GM12878 (cell line): ENCODE results near the gene HSD11B1L. TPM values are rescaled to one million over a fixed set of nuclear protein-coding genes. Genes with fewer than 3 reads are reported as not detected.

Experiments used
- BHLHE40 ChIP-seq, 2 experiments: fragments of 450-650 bp in 1 of 2; IDR thresholded peaks; 2 replicates each; pipeline ENCODE4 v1.6.1; 2011 to 2017; ENCODE audit warnings: low read depth in 2 of 2, borderline replicate concordance in 1 of 2, improper control_type of control experiment in 1 of 2, low read length in 1 of 2, mild to moderate bottlenecking in 1 of 2
- HDGF ChIP-seq: fragments of 450-650 bp; IDR thresholded peaks from 2 replicates; pipeline ENCODE4 v1.6.1; 2016; ENCODE audit warnings: antibody characterized with exemption
- KLF5 ChIP-seq: fragments of 450-650 bp; IDR thresholded peaks from 2 replicates; pipeline ENCODE4 v1.6.1; 2014; ENCODE audit warnings: mild to moderate bottlenecking; ENCODE audit not compliant: partially characterized antibody
- MEF2A ChIP-seq: IDR thresholded peaks from 2 replicates; pipeline ENCODE4 v1.6.1; 2011; ENCODE audit warnings: low read depth, mild to moderate bottlenecking, low read length, moderate library complexity; ENCODE audit not compliant: insufficient read depth
- MEF2B ChIP-seq: fragments of 450-650 bp; IDR thresholded peaks from 2 replicates; pipeline ENCODE4 v1.6.1; 2018; ENCODE audit warnings: mild to moderate bottlenecking, moderate library complexity; ENCODE audit not compliant: partially characterized antibody, poor library complexity, severe bottlenecking
- MXI1 ChIP-seq: fragments of 150-350 bp; IDR thresholded peaks from 2 replicates; pipeline ENCODE4 v1.6.1; 2011; ENCODE audit warnings: low read depth, mild to moderate bottlenecking, inconsistent platforms, low read length, improper control_type of control experiment
- POLR2AphosphoS2 ChIP-seq: IDR thresholded peaks from 2 replicates; pipeline ENCODE4 v1.6.1; 2011; ENCODE audit warnings: low read depth, mild to moderate bottlenecking, low read length, improper control_type of control experiment, moderate library complexity
- POU2F2 ChIP-seq: IDR thresholded peaks from 3 replicates; pipeline ENCODE4 v1.6.1; 2011; ENCODE audit warnings: low read depth, mild to moderate bottlenecking, low read length, borderline replicate concordance
- RELA ChIP-seq: fragments of 450-650 bp; IDR thresholded peaks from 2 replicates; pipeline ENCODE4 v1.8.0; 2014; ENCODE audit warnings: borderline replicate concordance; ENCODE audit not compliant: partially characterized antibody
- RUNX3 ChIP-seq: IDR thresholded peaks from 2 replicates; pipeline ENCODE4 v1.6.1; 2012; ENCODE audit warnings: low read length, inconsistent platforms
- SMAD1 ChIP-seq: fragments of 450-650 bp; IDR thresholded peaks from 2 replicates; pipeline ENCODE4 v1.6.1; 2018; ENCODE audit warnings: mild to moderate bottlenecking, low read depth; ENCODE audit not compliant: partially characterized antibody
- SUPT20H ChIP-seq: IDR thresholded peaks from 2 replicates; pipeline ENCODE4 v1.6.1; 2011; ENCODE audit warnings: low read depth, mild to moderate bottlenecking, low read length, moderate library complexity, borderline replicate concordance; ENCODE audit not compliant: control insufficient read depth
- polyA plus RNA-seq, 11 experiments: library from polyadenylated mRNA; depleted of rRNA in 4 of 11; unstranded in 6 of 11; stranded (reverse) in 5 of 11; fragments of >200 nt; fragmentation: Nextera tagmentation in 4 of 11; fragmentation: Illumina TruSeq in 1 of 11; extraction: Ambion mirVana in 4 of 11; extraction: Trizol in 1 of 11; gene quantifications; 1 replicate in 1 of 11; 2 replicates in 10 of 11; pipeline versions ENCODE4 v1.2.1 to v1.2.3, GENCODE V29; 2011 to 2016; ENCODE audit warnings: inconsistent platforms in 2 of 11, missing spikeins in 2 of 11, low read depth in 1 of 11
- total RNA-seq, 4 experiments: library from RNA; depleted of rRNA in 3 of 4; stranded (reverse); fragments of >200 nt in 3 of 4; fragmentation: Illumina TruSeq in 1 of 4; extraction: Trizol in 1 of 4; gene quantifications; 2 replicates each; pipeline versions ENCODE4 v1.2.1 to v1.2.3, GENCODE V29; 2013 to 2021
- TF ChIP-seq, protein P1 (sequence below): fragments of 450-650 bp; IDR thresholded peaks from 2 replicates; pipeline ENCODE4 v1.6.1; 2016; ENCODE audit warnings: mild to moderate bottlenecking, moderate library complexity, borderline replicate concordance
- TF ChIP-seq, protein P2 (sequence below): IDR thresholded peaks from 2 replicates; pipeline ENCODE4 v1.6.1; 2011; ENCODE audit warnings: low read depth, low read length, improper control_type of control experiment, borderline replicate concordance
- TF ChIP-seq, protein P3 (sequence below): IDR thresholded peaks from 2 replicates; pipeline ENCODE4 v1.6.1; 2011; ENCODE audit warnings: low read depth, mild to moderate bottlenecking, low read length, moderate library complexity, borderline replicate concordance; ENCODE audit errors: extremely low read depth
- TF ChIP-seq, protein P4 (sequence below): fragments of 450-650 bp; IDR thresholded peaks from 2 replicates; pipeline ENCODE4 v1.6.1; 2017; ENCODE audit warnings: low read depth, mild to moderate bottlenecking, moderate library complexity
- TF ChIP-seq, protein P5 (sequence below): IDR thresholded peaks from 2 replicates; pipeline ENCODE4 v1.6.1; 2011; ENCODE audit warnings: mild to moderate bottlenecking, low read depth, low read length, moderate library complexity; ENCODE audit not compliant: insufficient replicate concordance

The HSD11B1L gene
- total and polyA plus RNA-seq, 10 of the 15 experiments (the other 5 are each of a cell fraction or from before 2014, with no cell fraction given), result 0.29 to 1.8 (median 1.1) TPM; not detected in 1

DNA sequence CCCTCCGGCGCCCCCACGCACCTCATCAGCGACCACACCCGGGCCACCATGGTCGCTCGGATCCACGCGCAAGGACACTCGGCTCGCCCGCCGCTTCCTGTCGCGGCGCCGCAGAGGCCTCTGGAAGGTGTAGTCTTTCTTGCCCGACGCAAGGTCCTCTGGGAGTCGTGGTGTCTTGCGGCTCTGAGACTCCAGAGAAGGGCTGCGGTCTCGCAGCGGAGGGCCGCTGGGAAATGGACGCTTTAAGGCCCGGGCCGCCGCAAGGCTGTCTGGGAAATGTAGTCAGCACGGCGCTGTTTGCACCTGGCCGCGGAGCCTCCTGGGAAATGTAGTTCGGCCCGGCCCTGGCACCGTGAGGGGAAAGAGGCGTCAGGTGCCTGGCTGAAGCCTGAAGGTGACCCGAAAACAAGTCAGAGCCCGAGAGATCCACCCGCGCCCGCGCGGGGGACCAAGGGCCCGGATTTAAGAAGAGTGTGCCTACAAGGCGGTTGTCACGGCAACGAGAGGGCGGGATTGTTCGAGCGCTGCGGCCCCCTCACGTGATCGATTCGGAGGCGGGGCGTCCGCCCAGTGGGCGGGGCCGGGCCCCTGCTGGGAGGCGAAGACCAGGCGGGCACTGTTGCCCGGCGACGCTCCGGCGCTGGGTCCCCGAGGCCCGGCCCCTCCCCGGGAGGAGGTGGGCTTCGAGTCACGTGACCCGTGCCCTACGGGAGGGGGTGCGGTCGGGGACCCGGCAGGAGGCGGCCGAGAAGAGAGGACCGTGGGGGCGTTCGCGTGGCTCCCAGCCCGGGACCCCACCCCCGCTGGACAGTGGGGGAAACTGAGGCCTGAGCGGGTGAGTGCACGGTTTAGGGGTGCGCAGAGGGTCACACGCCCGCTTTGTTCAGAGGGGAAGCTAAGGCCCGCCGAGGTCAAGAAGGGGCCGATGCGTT, at the start of gene HSD11B1L, which contains the start of gene MICOS13 (continued):
- TF ChIP-seq RELA (peak; percentile 14), POU2F2 (0 out of 3 replicates have a peak, but pooled peaks have one; percentile 59), MXI1 (peak; percentile 68), SMAD1 (peak; percentile 3), KLF5 (peak; percentile 91), RUNX3 (peak; percentile 94), POLR2AphosphoS2 (peak; percentile 84; the same call in 1 of the 2 replicates), BHLHE40 (IDR thresholded peaks at IDR 0.05; ENCODE audit: borderline replicate concordance in 1 of 2, low read depth in 2 of 2, low read length in 1 of 2) (peak; percentile 82 to 97), MEF2B (peak; percentile 68), MEF2A (peak; percentile 57; the same call in 1 of the 2 replicates), HDGF (peak; percentile 86), SUPT20H (no peak)
- TF ChIP-seq, protein P1, sequence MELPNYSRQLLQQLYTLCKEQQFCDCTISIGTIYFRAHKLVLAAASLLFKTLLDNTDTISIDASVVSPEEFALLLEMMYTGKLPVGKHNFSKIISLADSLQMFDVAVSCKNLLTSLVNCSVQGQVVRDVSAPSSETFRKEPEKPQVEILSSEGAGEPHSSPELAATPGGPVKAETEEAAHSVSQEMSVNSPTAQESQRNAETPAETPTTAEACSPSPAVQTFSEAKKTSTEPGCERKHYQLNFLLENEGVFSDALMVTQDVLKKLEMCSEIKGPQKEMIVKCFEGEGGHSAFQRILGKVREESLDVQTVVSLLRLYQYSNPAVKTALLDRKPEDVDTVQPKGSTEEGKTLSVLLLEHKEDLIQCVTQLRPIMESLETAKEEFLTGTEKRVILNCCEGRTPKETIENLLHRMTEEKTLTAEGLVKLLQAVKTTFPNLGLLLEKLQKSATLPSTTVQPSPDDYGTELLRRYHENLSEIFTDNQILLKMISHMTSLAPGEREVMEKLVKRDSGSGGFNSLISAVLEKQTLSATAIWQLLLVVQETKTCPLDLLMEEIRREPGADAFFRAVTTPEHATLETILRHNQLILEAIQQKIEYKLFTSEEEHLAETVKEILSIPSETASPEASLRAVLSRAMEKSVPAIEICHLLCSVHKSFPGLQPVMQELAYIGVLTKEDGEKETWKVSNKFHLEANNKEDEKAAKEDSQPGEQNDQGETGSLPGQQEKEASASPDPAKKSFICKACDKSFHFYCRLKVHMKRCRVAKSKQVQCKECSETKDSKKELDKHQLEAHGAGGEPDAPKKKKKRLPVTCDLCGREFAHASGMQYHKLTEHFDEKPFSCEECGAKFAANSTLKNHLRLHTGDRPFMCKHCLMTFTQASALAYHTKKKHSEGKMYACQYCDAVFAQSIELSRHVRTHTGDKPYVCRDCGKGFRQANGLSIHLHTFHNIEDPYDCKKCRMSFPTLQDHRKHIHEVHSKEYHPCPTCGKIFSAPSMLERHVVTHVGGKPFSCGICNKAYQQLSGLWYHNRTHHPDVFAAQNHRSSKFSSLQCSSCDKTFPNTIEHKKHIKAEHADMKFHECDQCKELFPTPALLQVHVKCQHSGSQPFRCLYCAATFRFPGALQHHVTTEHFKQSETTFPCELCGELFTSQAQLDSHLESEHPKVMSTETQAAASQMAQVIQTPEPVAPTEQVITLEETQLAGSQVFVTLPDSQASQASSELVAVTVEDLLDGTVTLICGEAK, result peak; percentile 90
- TF ChIP-seq, protein P2, sequence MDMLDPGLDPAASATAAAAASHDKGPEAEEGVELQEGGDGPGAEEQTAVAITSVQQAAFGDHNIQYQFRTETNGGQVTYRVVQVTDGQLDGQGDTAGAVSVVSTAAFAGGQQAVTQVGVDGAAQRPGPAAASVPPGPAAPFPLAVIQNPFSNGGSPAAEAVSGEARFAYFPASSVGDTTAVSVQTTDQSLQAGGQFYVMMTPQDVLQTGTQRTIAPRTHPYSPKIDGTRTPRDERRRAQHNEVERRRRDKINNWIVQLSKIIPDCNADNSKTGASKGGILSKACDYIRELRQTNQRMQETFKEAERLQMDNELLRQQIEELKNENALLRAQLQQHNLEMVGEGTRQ, result peak; percentile 94
- TF ChIP-seq, protein P3, sequence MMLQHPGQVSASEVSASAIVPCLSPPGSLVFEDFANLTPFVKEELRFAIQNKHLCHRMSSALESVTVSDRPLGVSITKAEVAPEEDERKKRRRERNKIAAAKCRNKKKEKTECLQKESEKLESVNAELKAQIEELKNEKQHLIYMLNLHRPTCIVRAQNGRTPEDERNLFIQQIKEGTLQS, result peak; percentile 88
- TF ChIP-seq, protein P4, sequence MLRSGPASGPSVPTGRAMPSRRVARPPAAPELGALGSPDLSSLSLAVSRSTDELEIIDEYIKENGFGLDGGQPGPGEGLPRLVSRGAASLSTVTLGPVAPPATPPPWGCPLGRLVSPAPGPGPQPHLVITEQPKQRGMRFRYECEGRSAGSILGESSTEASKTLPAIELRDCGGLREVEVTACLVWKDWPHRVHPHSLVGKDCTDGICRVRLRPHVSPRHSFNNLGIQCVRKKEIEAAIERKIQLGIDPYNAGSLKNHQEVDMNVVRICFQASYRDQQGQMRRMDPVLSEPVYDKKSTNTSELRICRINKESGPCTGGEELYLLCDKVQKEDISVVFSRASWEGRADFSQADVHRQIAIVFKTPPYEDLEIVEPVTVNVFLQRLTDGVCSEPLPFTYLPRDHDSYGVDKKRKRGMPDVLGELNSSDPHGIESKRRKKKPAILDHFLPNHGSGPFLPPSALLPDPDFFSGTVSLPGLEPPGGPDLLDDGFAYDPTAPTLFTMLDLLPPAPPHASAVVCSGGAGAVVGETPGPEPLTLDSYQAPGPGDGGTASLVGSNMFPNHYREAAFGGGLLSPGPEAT, result peak; percentile 55; the same call in 1 of the 2 replicates
- TF ChIP-seq, protein P5, sequence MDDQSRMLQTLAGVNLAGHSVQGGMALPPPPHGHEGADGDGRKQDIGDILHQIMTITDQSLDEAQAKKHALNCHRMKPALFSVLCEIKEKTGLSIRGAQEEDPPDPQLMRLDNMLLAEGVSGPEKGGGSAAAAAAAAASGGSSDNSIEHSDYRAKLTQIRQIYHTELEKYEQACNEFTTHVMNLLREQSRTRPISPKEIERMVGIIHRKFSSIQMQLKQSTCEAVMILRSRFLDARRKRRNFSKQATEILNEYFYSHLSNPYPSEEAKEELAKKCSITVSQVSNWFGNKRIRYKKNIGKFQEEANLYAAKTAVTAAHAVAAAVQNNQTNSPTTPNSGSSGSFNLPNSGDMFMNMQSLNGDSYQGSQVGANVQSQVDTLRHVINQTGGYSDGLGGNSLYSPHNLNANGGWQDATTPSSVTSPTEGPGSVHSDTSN, result no peak
